Psoas muscle (tissue), 8 donors: ENCODE measurements around the gene RNF123. TPM values are rescaled to one million over a fixed set of nuclear protein-coding genes. Genes with fewer than 3 reads are reported as not detected.

Experiments used
- ATAC-seq, 4 donors: fragments of 200-7000 bp; cut with Tn5 transposase; one replicate each; pipeline ENCODE4 v1.9.1; 2020; ENCODE audit warnings: moderate library complexity in 3 of 4, mild to moderate bottlenecking in 2 of 4
- DNase-seq, 2 donors: peaks; one replicate each; pipeline ENCODE4 v3.0.0-alpha.2; 2020
- H3K27ac ChIP-seq: fragments of 200-600 bp; one replicate; pipeline ENCODE4 v1.8.0; 2022
- H3K27me3 ChIP-seq, 3 donors: fragments of 200-600 bp in 1 of 3; one replicate each; pipeline versions ENCODE4 v1.6.1 to v1.8.0; 2013 to 2022; ENCODE audit warnings: low read length in 2 of 3, mild to moderate bottlenecking in 2 of 3, moderate library complexity in 1 of 3; ENCODE audit not compliant: insufficient read depth in 3 of 3
- H3K36me3 ChIP-seq, 2 donors: fragments of 200-600 bp in 1 of 2; one replicate each; pipeline versions ENCODE4 v1.6.1 to v1.8.0; 2013 to 2022; ENCODE audit warnings: low read depth in 1 of 2, mild to moderate bottlenecking in 1 of 2, moderate library complexity in 1 of 2; ENCODE audit not compliant: insufficient read depth in 1 of 2
- H3K4me1 ChIP-seq: fragments of 200-600 bp; one replicate; pipeline ENCODE4 v1.8.0; 2022
- H3K4me3 ChIP-seq: fragments of 200-600 bp; one replicate; pipeline ENCODE4 v1.8.0; 2022; ENCODE audit warnings: mild to moderate bottlenecking
- H3K9me3 ChIP-seq: fragments of 200-600 bp; one replicate; pipeline ENCODE4 v1.8.0; 2022
- WGBS, 3 donors: extraction: QIAGEN DNeasy Blood & Tissue Kit; methylation state at CpG; one replicate each; pipeline versions ENCODE4 v1.1.6 to v1.1.7; 2013; 5-methylcytosine and 5-hydroxymethylcytosine counted together
- intact Hi-C, 2 donors: fragments of 100-400 bp; cut with DNase I; formaldehyde crosslinking; loops; one replicate each; pipeline versions ENCODE4 v1.11.0 to v1.14.2; 2022
- polyA plus RNA-seq, 3 donors: library from polyadenylated mRNA; stranded (reverse); fragments of 200-250 nt; gene quantifications; one replicate each; pipeline ENCODE4 v1.2.3, GENCODE V29; 2013
- total RNA-seq, 4 donors: library from RNA; stranded (reverse); fragmentation: NEBNext Ultra II Directional in 2 of 4; extraction: Animal tissue kit (Norgen Biotek cat#: 25700) in 2 of 4; gene quantifications; one replicate each; pipeline versions ENCODE4 v1.2.1 to v1.2.4, GENCODE V29; 2021 to 2023
- TF ChIP-seq, protein P1 (sequence below): fragments of 200-600 bp; IDR thresholded peaks from one replicate; pipeline ENCODE4 v1.8.0; 2022; ENCODE audit warnings: antibody characterized with exemption
- donor health status: healthy with polysubstance abuse.
- donor health status: DM: no; HTN: no; CAD: no; lungs with moderate emphysema.
- donor health status: Bipolar disorder and iron deficiency.
- donor health status: healthy.
- donor health status: DM: yes; HTN: yes; CAD: no.
- donor health status: DM: no; HTN: no; CAD: no.
- donor health status: DM: no; HTN: no; CAD: no.
- donor health status: DM: yes; HTN: yes; CAD: no.

The RNF123 gene
- total and polyA plus RNA-seq, 7 donors = 36.1 to 170 (median 105) TPM

- TF ChIP-seq, protein P1, sequence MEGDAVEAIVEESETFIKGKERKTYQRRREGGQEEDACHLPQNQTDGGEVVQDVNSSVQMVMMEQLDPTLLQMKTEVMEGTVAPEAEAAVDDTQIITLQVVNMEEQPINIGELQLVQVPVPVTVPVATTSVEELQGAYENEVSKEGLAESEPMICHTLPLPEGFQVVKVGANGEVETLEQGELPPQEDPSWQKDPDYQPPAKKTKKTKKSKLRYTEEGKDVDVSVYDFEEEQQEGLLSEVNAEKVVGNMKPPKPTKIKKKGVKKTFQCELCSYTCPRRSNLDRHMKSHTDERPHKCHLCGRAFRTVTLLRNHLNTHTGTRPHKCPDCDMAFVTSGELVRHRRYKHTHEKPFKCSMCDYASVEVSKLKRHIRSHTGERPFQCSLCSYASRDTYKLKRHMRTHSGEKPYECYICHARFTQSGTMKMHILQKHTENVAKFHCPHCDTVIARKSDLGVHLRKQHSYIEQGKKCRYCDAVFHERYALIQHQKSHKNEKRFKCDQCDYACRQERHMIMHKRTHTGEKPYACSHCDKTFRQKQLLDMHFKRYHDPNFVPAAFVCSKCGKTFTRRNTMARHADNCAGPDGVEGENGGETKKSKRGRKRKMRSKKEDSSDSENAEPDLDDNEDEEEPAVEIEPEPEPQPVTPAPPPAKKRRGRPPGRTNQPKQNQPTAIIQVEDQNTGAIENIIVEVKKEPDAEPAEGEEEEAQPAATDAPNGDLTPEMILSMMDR = no peak
- peaks cover 5 to 87% of the 10 kb centered on the region in 2 donors for H3K36me3 ChIP-seq
- ATAC-seq = no peak
- no peaks in the 10 kb centered on the region for H3K9me3 ChIP-seq
- H3K27ac ChIP-seq = no peak overlapping the region
- no peak for DNase-seq
- intact Hi-C loops = no loop called here
- H3K4me1 ChIP-seq = no peaks in the 10 kb centered on the region
- H3K27me3 ChIP-seq = no peaks in the 10 kb centered on the region
- WGBS, 3 donors = 86 to 92% (median 88%) methylated on average over 11 of the region's 11 CpGs
- H3K4me3 ChIP-seq = no peak overlapping the region
These were observed 43.2 kb downstream of the RNF123 start for GRCh38 chr3:49732597-49732996.

DNA sequence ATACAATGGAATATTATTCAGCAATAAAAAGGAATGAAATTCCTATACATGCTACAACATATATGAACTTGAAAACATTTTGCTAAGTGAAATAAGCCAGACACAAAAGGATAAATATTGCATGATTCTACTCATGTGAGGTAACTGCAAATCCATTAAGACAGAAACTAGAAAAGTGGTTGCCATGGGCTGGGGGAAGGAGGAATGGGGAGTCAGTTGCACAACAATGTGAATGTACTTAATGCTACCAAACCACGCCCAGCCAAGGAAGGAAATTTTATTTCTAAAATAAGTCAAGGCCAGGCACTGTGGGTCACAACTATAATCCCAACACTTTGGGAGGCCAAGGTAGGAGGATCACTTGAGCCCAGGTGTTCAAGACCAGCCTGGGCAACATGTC is 44.2 kb downstream of the RNF123 start:
- H3K4me1 ChIP-seq = no peaks in the 10 kb centered on the region
- TF ChIP-seq, protein P1 = no peak
- H3K36me3 ChIP-seq = peaks cover 8 to 89% of the 10 kb centered on the region in 2 donors
- no peak overlapping the region for H3K4me3 ChIP-seq
- H3K27ac ChIP-seq = no peak overlapping the region
- intact Hi-C loops = no loop called here
- 93 to 100% (median 96%) methylated on average over 1 of the region's 1 CpG for WGBS, 3 donors
- ATAC-seq (no peak), DNase-seq (no peak)
- no peaks in the 10 kb centered on the region for H3K27me3 ChIP-seq
- H3K9me3 ChIP-seq = no peaks in the 10 kb centered on the region

GRCh38 chr3:49734752-49735151 is 45.4 kb downstream of the RNF123 start:
- DNase-seq = no peak
- TF ChIP-seq, protein P1 = no peak
- Histone ChIP-seq H3K36me3 (peaks cover 8 to 90% of the 10 kb centered on the region in 2 donors), H3K4me1 (no peaks in the 10 kb centered on the region), H3K9me3 (no peaks in the 10 kb centered on the region), H3K4me3 (no peak overlapping the region), H3K27ac (no peak overlapping the region), H3K27me3 (no peaks in the 10 kb centered on the region)
- WGBS, 3 donors = 93 to 97% (median 96%) methylated on average over 6 of the region's 6 CpGs
- no peak for ATAC-seq
- intact Hi-C loops = no loop called here

- H3K36me3 ChIP-seq = peaks cover 6 to 64% of the 10 kb centered on the region in 2 donors
- DNase-seq = no peak
- H3K9me3 ChIP-seq = no peaks in the 10 kb centered on the region
- no peaks in the 10 kb centered on the region for H3K4me1 ChIP-seq
- no peak for ATAC-seq
- no peak overlapping the region for H3K27ac ChIP-seq
- WGBS, 3 donors = 94 to 95% (median 94%) methylated on average over 11 of the region's 11 CpGs
- H3K27me3 ChIP-seq = no peaks in the 10 kb centered on the region
- H3K4me3 ChIP-seq = no peak overlapping the region
- intact Hi-C loops = no loop called here
- TF ChIP-seq, protein P1 = no peak
These were observed 48.8 kb downstream of the RNF123 start for GRCh38 chr3:49738067-49738713.

DNA sequence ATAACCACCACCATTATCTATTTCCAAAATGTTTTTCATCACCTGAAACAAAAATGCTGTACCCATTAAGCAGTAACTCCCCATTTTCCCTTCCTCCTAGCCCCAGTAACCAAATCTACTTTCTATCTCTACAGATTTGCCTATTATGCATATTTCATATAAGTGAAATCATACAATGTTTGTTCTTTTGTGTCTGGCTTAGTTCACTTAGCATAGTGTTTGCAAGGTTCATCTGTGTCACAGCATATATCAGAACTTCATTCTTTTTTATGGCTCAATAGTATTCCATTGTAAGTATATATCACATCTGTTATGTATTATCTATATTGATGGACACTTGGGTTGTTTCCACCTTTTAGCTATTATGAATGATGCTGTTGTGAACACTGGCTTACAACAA is 51.1 kb downstream of the RNF123 start:
- DNase-seq (no peak), ATAC-seq (no peak)
- Histone ChIP-seq H3K36me3 (peaks cover 5 to 55% of the 10 kb centered on the region in 2 donors), H3K4me1 (no peaks in the 10 kb centered on the region), H3K4me3 (no peak overlapping the region), H3K9me3 (no peaks in the 10 kb centered on the region), H3K27me3 (no peaks in the 10 kb centered on the region), H3K27ac (no peak overlapping the region)
- intact Hi-C loops = no loop called here
- TF ChIP-seq, protein P1 = no peak
